GM18868 (cell line): ENCODE results near the gene NHERF1.

Experiments used
- ATAC-seq: cut with Tn5 transposase; IDR thresholded peaks from one replicate; pipeline ENCODE4 v1.9.1; 2021; ENCODE audit warnings: mild to moderate bottlenecking, moderate library complexity; ENCODE audit not compliant: unreplicated experiment

NHERF1 gene

DNA sequence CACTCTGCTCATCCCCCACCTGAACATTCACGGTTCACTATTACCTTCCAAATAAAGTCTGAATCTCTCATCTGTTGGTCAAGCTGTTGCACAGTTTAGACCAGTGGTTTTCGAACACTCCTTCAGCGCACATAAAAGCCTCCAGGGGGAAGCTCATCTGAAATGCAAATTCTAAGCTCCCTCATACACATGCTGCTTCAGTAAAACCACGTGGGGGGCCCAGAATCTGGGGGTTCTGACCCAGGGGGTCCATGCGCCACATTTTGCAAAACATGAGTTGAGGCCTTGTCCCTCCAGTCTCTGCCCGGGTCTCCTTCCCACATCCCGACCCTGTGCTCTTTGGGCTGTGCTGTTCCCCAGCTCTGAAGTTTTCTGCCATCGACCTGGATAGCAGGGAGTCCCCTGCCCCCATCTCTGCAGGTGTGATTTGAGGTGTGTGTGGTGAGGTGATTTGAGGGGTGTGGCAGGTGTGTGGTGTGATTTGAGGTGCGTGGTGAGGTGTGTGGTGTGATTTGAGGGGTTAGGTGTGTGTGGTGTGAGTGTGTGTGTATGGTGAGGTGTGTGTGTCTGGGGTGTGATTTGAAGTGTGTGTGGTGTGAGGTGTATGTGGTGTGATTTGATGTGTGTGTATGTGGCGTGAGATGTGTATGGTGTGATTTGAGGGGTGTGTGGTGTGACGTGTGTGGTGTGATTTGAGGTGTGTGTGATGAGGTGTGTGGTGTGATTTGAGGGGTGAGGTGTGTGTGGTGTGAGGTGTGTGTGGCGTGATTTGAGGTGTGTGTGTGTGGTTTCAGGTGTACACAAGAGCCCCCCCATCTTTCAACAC is 16.2 kb upstream of the NHERF1 start:
- no peak for ATAC-seq

GRCh38 chr17:74733365-74734122 is 14.9 kb upstream of the NHERF1 start:
- ATAC-seq, result no peak

GRCh38 chr17:74734256-74734655 is 14.2 kb upstream of the NHERF1 start:
- ATAC-seq, result no peak

- no peak for ATAC-seq
Observed at GRCh38 chr17:74736513-74737298, 11.7 kb upstream of the NHERF1 start, which contains the start of gene RAB37. Gene RAB37, plus strand, starts transcription at chr17:74737256. Its CDS starts 17 bp downstream, at chr17:74737273.

GRCh38 chr17:74737299-74738050 is 11.0 kb upstream of the NHERF1 start:
- ATAC-seq, result no peak

DNA sequence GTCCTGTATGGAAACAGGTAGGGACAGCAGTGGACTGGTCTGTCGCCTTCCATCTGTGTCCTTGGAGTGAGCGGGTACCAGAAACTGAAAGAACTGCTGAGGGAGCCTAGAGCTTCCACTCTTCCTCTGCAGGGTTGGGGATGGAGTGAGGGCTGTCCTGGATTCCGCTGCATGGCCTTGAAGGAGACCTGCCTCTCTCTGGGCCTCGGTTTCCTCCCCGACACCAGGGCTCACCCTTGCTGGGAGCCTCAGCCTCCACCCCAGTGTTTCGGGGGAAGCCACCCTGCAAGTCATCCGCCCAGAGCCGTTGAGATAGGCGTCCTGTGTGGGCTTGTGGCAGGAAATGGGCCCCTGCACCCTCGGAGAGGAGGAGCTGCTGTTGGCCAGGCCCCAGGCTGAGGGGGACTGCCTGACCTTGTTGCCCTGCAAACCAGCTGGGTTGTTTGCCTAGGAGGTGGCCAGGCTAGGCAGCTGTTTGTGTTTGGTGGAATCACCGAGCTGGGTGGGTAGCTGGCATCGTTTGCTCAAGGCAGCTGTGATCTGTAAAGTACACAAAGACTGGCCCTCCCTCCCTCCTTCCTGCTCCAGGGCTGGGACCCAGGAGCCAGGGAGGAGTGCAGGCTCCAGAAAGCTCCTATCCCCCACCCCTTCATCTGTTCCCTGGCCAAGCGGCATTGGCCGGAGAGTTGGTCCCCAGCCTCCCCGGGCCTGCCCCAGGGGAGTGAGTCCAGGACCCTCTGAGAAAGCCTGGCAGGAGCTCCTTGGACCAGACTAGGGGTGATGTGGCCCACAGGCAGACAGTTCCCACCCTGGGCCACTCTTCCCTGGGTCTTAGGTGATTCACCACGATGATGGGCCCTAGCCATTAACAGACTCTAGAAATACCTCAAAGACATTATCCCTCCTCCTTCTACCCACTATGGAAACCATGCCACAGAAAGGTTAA is 10.1 kb upstream of the NHERF1 start:
- ATAC-seq, result no peak

GRCh38 chr17:74739227-74739831 is 9.1 kb upstream of the NHERF1 start:
- no peak for ATAC-seq

GRCh38 chr17:74740173-74740572 is 8.3 kb upstream of the NHERF1 start:
- ATAC-seq, result no peak

DNA sequence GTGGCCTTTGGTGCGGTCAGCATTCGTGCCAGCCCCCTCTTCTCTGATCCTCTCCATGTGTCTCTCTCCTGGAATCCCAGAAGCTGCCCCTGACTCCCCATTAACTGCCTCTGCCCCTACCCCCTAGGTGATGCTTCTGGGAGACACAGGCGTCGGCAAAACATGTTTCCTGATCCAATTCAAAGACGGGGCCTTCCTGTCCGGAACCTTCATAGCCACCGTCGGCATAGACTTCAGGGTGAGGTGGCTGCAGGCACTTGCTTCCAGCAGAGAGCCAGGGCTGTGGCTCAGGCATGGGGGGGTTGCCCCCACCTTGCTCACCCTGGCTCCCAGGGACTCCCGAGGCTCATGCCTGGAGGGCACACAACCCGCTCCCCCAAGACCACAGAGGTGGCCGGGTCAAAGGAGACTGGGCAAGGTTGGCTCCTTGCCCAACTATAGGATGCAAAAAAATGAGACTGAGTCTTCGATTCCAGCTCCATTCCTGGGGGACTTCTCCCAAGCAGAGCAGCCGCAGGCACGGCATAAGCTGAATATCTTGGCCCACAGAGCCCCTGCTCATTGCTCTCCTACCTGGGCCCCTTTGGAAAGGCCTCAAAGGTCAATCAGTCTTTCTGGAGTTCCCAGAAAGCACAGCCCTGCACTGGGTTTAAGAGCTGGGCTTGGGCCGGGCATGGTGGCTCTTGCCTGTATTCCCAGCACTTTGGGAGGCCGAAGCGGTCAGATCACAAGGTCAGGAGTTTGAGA is 7.6 kb upstream of the NHERF1 start:
- no peak for ATAC-seq

DNA sequence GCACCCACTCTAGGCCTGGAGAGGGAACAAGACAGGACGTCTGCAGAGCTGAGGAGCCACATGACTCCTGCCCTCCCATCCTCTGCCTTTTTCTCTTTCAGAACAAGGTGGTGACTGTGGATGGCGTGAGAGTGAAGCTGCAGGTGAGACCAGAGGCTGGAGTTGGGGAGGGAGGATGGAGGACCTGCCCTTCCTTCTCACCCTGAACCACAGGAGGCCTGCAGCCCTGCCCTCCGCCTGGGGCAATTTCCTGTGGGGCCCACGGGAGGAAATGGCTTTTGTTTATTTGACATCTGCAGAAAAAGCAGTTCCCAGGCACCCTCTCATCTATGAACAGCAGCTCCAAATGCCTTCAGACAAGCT is 6.3 kb upstream of the NHERF1 start:
- no peak for ATAC-seq

GRCh38 chr17:74742978-74743545 is 5.4 kb upstream of the NHERF1 start:
- no peak for ATAC-seq

GRCh38 chr17:74743755-74744154 is 4.7 kb upstream of the NHERF1 start:
- no peak for ATAC-seq

DNA sequence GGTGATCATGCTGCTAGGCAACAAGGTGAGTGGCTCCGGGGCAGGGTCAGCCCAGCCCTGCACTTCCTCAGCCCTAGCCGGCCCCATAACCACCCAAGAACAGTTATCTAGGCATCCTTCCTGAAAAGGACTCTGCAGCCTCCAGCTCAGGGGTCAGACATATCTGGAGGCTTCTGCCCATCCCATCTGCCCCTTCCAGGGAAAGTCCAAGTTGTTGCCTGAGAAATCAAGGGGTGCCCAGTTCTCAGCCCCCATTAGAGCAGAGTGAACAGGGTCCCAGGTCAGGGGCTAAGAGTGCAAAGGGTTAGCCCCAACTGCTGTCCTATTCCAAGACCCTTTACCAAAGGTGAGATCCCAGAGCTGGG is 4.1 kb upstream of the NHERF1 start:
- ATAC-seq, result no peak

- no peak for ATAC-seq
Observed at GRCh38 chr17:74744714-74745547, 3.5 kb upstream of the NHERF1 start.

- ATAC-seq, result no peak
Observed at GRCh38 chr17:74745548-74746177, 2.8 kb upstream of the NHERF1 start.

DNA sequence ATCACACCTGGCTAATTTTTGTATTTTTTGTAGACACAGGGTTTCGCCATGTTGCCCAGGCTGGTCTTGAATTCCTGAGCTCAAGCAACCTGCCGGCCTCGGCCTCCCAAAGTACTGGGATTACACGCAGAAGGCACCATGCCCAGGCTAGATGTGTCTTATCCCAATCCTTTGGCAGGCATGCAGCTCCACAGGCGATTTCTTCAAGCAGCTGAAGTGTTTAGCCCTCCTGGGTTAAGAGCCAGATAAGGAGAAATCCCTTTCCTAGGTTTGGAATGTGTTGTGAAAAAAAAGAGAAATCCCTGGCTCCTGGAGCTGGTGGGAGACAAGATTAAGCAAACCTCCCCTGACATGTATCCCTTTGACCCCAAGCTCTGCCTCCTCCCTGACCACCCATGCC is 2.1 kb upstream of the NHERF1 start:
- no peak for ATAC-seq

DNA sequence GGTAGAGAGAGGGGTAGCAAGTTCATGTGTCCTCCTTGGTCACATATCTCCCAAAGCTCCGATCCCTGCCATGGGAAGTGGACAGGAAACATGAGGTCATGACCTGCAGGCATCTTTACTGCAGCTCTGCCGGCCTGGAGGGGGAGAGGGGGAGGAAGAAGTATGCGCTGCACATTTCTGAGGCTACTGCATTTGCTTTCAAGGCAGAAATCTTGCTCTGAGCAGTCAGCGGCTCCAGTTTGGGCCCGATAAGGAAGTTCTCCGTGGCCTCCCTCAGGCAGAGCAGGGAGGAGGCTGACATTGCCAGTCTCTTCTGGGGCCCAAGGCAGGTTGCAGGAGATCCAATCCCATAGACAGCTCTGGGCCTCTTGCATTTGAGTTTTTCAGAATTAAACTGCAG is 1.5 kb upstream of the NHERF1 start:
- no peak for ATAC-seq
